IPS-18a (cell line): ENCODE data around the gene ZBTB43.

Experiments used
- H3K27ac ChIP-seq: one replicate; pipeline ENCODE4 v1.5.1; 2013; ENCODE audit warnings: low read length
- H3K27me3 ChIP-seq: one replicate; pipeline ENCODE4 v1.6.1; 2013; ENCODE audit warnings: mild to moderate bottlenecking, low read length; ENCODE audit not compliant: control insufficient read depth, insufficient read depth
- H3K36me3 ChIP-seq: one replicate; pipeline ENCODE4 v1.6.1; 2013; ENCODE audit warnings: low read depth, low read length; ENCODE audit not compliant: control insufficient read depth
- H3K4me1 ChIP-seq: one replicate; pipeline ENCODE4 v1.6.1; 2013; ENCODE audit warnings: low read depth, low read length; ENCODE audit not compliant: control insufficient read depth
- H3K4me3 ChIP-seq: one replicate; pipeline ENCODE4 v1.5.1; 2013; ENCODE audit warnings: low read length
- H3K9ac ChIP-seq: one replicate; pipeline ENCODE4 v1.6.1; 2013; ENCODE audit warnings: mild to moderate bottlenecking, low read length, moderate library complexity
- H3K9me3 ChIP-seq: one replicate; pipeline ENCODE4 v1.6.1; 2013; ENCODE audit warnings: low read depth, low read length; ENCODE audit not compliant: control insufficient read depth

The ZBTB43 gene

GRCh38 chr9:126834672-126835071, 29.8 kb downstream of the ZBTB43 start:
- Histone ChIP-seq H3K36me3 (peaks cover 21% of the 10 kb centered on the region), H3K4me1 (no peaks in the 10 kb centered on the region), H3K9ac (no peak overlapping the region)

GRCh38 chr9:126836216-126836615, 31.4 kb downstream of the ZBTB43 start:
- Histone ChIP-seq H3K27ac (no peak overlapping the region), H3K9ac (no peak overlapping the region), H3K27me3 (no peaks in the 10 kb centered on the region), H3K4me3 (no peak overlapping the region), H3K4me1 (no peaks in the 10 kb centered on the region), H3K36me3 (peaks cover 21% of the 10 kb centered on the region), H3K9me3 (no peaks in the 10 kb centered on the region)

More at GRCh38 chr9:126834672-126835071, 29.8 kb downstream of the ZBTB43 start:
- no peak overlapping the region for H3K4me3 ChIP-seq
- no peaks in the 10 kb centered on the region for H3K9me3 ChIP-seq
- H3K27ac ChIP-seq = no peak overlapping the region
- no peaks in the 10 kb centered on the region for H3K27me3 ChIP-seq

- Histone ChIP-seq H3K4me3 (no peak overlapping the region), H3K27ac (no peak overlapping the region), H3K27me3 (no peaks in the 10 kb centered on the region), H3K4me1 (no peaks in the 10 kb centered on the region), H3K9ac (no peak overlapping the region), H3K9me3 (no peaks in the 10 kb centered on the region), H3K36me3 (peaks cover 12% of the 10 kb centered on the region)
These were observed 33.4 kb downstream of the ZBTB43 start for GRCh38 chr9:126838055-126838811.

GRCh38 chr9:126838895-126839294, 34.1 kb downstream of the ZBTB43 start:
- no peaks in the 10 kb centered on the region for H3K9me3 ChIP-seq
- no peak overlapping the region for H3K27ac ChIP-seq
- no peak overlapping the region for H3K9ac ChIP-seq
- H3K4me3 ChIP-seq = no peak overlapping the region
- no peaks in the 10 kb centered on the region for H3K27me3 ChIP-seq
- H3K4me1 ChIP-seq = no peaks in the 10 kb centered on the region
- H3K36me3 ChIP-seq = peaks cover 5% of the 10 kb centered on the region

- H3K4me3 ChIP-seq = no peak overlapping the region
These were observed 34.5 kb downstream of the ZBTB43 start for GRCh38 chr9:126839301-126839700.

GRCh38 chr9:126842220-126842842, 37.5 kb downstream of the ZBTB43 start:
- no peaks in the 10 kb centered on the region for H3K9me3 ChIP-seq
- no peak overlapping the region for H3K27ac ChIP-seq
- H3K36me3 ChIP-seq = no peaks in the 10 kb centered on the region
- no peaks in the 10 kb centered on the region for H3K4me1 ChIP-seq
- H3K9ac ChIP-seq = no peak overlapping the region
- no peak overlapping the region for H3K4me3 ChIP-seq
- H3K27me3 ChIP-seq = no peaks in the 10 kb centered on the region

More at GRCh38 chr9:126839301-126839700, 34.5 kb downstream of the ZBTB43 start:
- Histone ChIP-seq H3K27me3 (no peaks in the 10 kb centered on the region), H3K36me3 (peaks cover under 1% of the 10 kb centered on the region), H3K27ac (no peak overlapping the region), H3K9me3 (no peaks in the 10 kb centered on the region), H3K4me1 (no peaks in the 10 kb centered on the region), H3K9ac (no peak overlapping the region)

- Histone ChIP-seq H3K27ac (no peak overlapping the region), H3K27me3 (no peaks in the 10 kb centered on the region), H3K4me3 (no peak overlapping the region), H3K4me1 (no peaks in the 10 kb centered on the region), H3K36me3 (no peaks in the 10 kb centered on the region), H3K9ac (no peak overlapping the region), H3K9me3 (no peaks in the 10 kb centered on the region)
These were observed 38.3 kb downstream of the ZBTB43 start for GRCh38 chr9:126842977-126843799.

- no peaks in the 10 kb centered on the region for H3K9me3 ChIP-seq
- no peaks in the 10 kb centered on the region for H3K27me3 ChIP-seq
- no peak overlapping the region for H3K9ac ChIP-seq
- no peaks in the 10 kb centered on the region for H3K4me1 ChIP-seq
- no peaks in the 10 kb centered on the region for H3K36me3 ChIP-seq
- no peak overlapping the region for H3K4me3 ChIP-seq
- no peak overlapping the region for H3K27ac ChIP-seq
These were observed 39.2 kb downstream of the ZBTB43 start for GRCh38 chr9:126844085-126844484.

- no peaks in the 10 kb centered on the region for H3K36me3 ChIP-seq
- H3K9me3 ChIP-seq = no peaks in the 10 kb centered on the region
- H3K27ac ChIP-seq = no peak overlapping the region
- H3K4me3 ChIP-seq = no peak overlapping the region
- H3K27me3 ChIP-seq = no peaks in the 10 kb centered on the region
- no peak overlapping the region for H3K9ac ChIP-seq
- no peaks in the 10 kb centered on the region for H3K4me1 ChIP-seq
These were observed 42.2 kb downstream of the ZBTB43 start for GRCh38 chr9:126847051-126847450.

- Histone ChIP-seq H3K4me1 (no peaks in the 10 kb centered on the region), H3K27me3 (no peaks in the 10 kb centered on the region), H3K36me3 (no peaks in the 10 kb centered on the region), H3K9me3 (no peaks in the 10 kb centered on the region), H3K27ac (no peak overlapping the region), H3K4me3 (no peak overlapping the region), H3K9ac (no peak overlapping the region)
These were observed 44.9 kb downstream of the ZBTB43 start for GRCh38 chr9:126849591-126850225.

GRCh38 chr9:126851286-126851880, 46.5 kb downstream of the ZBTB43 start:
- Histone ChIP-seq H3K27me3 (no peaks in the 10 kb centered on the region), H3K36me3 (no peaks in the 10 kb centered on the region), H3K9me3 (no peaks in the 10 kb centered on the region), H3K27ac (no peak overlapping the region), H3K9ac (no peak overlapping the region), H3K4me3 (no peak overlapping the region), H3K4me1 (peaks cover 6% of the 10 kb centered on the region)
